ENCODE data around the gene SERPINE1.

Gene SERPINE1

GRCh38 chr7:101156866-101157589 lies 30.1 kb downstream of the SERPINE1 start:
- DNase-seq (ENCODE audit: low spot score): no peak

GRCh38 chr7:101159696-101160674 lies 33.1 kb downstream of the SERPINE1 start:
- no peak for DNase-seq (ENCODE audit: low spot score)

GRCh38 chr7:101160910-101161309 lies 34.0 kb downstream of the SERPINE1 start:
- DNase-seq (ENCODE audit: low spot score): no peak

GRCh38 chr7:101161692-101162471 lies 35.0 kb downstream of the SERPINE1 start:
- DNase-seq (ENCODE audit: low spot score): no peak

DNA sequence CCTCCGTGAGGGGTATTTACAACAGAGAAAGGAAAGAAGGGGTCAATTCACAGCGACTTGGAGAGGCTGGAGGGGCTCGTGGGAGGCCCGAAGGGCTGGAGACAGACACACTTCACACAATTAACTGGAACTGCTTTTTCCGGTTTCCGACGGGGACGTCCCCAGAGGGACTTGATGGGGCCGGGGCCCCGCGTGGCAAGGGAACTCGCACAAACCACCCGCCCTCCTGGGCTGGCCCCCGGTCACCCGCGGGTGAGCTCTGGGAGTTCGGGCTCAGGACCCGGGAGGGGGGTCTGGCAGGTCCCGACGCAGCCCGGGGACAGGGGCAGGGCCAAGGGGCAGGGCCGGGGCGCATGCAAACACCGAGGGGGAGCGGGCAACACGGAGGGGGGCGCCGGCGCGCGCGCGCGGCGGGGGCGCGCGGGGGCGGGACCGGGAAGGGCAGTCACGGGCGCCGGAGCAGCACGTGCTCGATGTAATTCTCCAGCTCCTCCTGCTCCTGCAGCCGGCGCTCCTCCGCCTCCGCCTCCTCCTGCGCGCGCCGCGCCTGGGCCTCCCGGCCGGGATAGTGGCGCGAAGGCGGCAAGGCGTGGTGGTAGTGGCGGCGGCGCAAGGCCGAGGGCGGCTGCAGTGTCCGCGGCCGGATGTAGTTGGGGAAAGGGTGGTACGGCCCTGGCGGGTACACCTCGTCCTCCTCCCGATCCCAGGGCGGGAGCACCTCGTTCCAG lies 35.8 kb downstream of the SERPINE1 start:
- peak; percentile 74 for DNase-seq (ENCODE audit: low spot score)

- DNase-seq (ENCODE audit: low spot score): no peak
These were observed 36.6 kb downstream of the SERPINE1 start for GRCh38 chr7:101163279-101164070.

GRCh38 chr7:101164071-101164840 lies 37.4 kb downstream of the SERPINE1 start:
- DNase-seq (ENCODE audit: low spot score): peak; percentile 56

DNA sequence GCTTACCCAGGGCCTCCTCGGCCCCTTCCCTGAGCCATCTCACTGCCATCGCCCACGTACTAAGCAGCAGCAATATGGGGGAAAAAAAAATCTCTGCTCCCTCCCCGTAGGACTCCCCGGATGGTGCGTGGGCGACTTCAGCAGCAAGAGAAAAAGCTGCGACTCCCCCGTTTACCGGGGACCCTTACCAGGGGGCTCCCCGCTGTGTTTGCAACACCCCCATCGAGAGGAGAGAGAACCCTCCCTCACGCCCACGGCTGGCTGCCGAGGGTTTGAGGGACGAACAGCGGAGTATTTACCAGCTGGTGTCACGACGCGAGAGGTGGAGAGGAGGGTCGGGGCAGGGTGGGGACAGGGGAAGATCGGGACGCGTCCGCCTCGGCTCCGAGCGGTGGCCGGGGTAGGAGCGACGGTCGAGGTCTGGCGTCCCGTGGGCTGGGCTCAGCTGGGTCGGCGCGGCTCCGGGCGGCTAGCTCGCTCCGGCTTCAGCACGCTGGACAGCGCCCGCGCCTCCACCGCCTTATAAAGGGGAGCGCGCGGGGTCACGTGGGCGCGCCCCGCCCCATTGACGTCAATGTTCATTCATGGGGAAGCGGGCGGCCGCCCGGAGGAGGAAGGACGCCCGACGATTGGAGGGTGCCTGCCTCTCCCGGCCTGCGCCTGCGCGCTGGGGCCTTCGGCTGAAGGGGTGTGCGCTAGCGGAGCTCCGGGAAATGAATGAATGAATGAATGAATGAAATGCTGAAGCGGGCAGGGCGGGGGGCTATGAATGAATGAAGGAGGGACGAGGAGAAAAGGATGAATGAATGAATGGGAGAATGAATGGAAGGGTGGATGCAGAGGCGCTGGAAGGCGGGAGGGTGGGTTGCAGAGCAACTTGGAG lies 38.4 kb downstream of the SERPINE1 start, which contains the start of gene VGF:
Gene VGF (minus strand): TSS at position 495 of the 883 bp plus-strand sequence. CDS start 726 bp downstream, outside the sequence.
- DNase-seq (ENCODE audit: low spot score): peak; percentile 88

DNA sequence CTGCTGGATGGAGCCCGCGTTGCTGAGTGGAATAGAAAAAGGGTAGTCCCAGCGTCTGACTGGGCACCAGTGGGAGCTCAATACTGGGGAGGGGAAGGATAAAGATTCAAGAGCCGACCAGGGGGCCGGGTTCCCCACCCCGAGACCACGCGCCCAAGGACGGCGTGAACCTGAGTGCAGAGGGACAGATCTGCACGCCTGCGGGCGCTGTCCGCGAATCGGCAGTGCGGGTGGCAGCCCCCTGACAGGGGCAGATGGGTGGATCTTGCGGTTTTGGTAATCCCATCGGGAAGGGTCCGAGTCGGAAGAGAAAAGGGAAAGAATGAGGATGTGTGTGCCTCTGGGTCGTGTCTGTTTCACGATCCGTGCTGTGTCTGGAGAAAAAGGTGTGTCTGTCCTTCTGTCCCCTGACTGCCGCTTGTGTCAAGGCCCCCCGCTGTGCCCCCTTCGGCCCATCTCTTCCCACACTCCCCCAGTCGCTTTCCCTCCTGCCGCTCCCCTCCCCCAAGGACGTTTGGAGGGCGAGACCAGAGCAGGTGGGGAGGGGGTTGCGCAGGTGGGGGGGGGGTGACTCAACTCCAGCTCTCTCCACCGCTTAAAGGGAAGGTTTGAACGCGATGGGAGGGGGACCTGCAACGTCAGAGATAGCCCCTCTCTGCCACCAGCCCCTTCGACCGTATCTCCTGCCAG lies 39.2 kb downstream of the SERPINE1 start:
- DNase-seq (ENCODE audit: low spot score): no peak

GRCh38 chr7:101166648-101166908 lies 39.7 kb downstream of the SERPINE1 start:
- DNase-seq (ENCODE audit: low spot score): no peak

GRCh38 chr7:101166909-101167644 lies 40.2 kb downstream of the SERPINE1 start:
- peak; percentile 29 for DNase-seq (ENCODE audit: low spot score)

DNA sequence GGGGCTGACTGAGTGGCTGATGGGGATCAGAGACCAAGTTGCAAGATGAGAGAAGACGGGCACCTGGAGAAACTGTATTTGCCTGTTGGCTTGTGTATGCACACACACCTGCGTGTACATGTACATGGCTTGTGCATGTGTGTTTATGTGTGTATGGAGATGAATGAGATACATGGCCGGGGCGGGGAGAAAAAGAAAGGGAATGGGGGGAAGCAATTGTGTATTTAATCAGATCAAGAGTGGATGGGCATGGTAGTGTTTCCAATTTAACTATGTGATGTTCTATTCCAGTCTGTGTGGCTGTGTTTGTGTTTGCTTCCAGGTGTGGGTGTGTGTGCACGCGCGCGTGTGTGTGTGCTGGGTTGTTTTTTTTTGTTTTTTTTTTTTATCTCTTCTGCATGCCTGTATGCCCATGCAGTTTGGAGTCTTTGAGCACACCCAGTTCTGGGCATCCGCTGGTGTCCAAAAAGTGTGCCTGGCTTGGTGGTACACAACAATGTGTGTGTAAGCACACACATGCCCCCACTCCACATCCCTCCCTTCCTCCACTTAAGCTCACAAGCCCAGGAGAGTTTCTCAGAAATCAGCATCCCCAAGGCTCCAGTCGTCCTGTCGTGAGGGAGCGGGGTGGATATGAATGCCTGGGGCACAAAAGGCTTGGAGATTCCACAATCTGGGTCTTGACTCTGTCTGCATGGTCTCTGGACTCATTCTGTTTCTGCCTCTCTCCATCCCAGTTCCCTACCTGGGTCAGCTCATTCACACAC lies 40.9 kb downstream of the SERPINE1 start:
- no peak for DNase-seq (ENCODE audit: low spot score)

- DNase-seq (ENCODE audit: low spot score): no peak
These were observed 41.6 kb downstream of the SERPINE1 start for GRCh38 chr7:101168412-101169049.

- DNase-seq (ENCODE audit: low spot score): no peak
These were observed 42.4 kb downstream of the SERPINE1 start for GRCh38 chr7:101169110-101169837.

DNA sequence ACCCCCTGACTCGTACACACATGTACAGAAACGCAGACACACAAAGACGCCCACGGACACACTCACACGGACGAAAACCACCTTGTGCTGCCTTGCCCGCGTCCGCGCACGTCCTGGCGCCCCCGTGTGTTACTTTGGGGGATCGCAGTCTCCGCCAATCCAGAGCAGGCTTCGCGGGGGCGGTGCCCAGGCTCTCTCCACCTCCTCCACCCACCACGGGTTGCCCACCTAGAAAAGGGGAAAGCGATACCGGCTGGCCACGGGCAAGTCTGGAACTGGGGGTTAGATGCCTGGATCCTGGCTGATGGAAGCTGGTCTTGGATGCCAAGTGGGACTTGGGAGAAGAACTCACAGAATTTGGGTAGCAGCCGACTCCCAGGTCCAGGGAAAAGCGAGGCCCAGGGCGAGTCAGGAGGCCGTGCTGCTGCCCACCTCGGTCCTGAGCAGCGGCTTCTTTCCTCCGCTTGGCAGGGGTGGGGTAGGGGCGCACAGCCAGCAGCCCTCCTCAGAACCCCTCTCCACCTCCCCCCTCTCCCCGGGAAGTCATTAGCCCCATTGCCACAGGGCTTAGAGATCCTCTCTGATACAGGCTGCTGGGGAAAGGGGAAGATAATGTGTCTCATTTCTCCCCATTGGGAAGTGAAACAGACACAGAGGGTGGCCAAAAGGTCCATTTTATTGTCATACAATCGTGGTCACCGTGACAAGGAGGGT lies 43.1 kb downstream of the SERPINE1 start:
- DNase-seq (ENCODE audit: low spot score): peak; percentile 61
